ENCODE results near the gene COIL. TPM values are rescaled to one million over a fixed set of nuclear protein-coding genes. Genes with fewer than 3 reads are reported as not detected.
"Not testable (repeated sequence)": the region's sequence is repeated elsewhere in the genome, so short reads cannot be mapped to it uniquely, and the experiment has no call there.

The COIL gene
- total RNA-seq, 4 donors from 2014 or later = 6.3 to 9.7 (median 9.0) TPM

- no peaks in the 10 kb centered on the region for H3K9me3 ChIP-seq
- H3K27me3 ChIP-seq = no peaks in the 10 kb centered on the region
- no peak overlapping the region for H3K27ac ChIP-seq
- no peak overlapping the region for H3K4me3 ChIP-seq
- DNase-seq (no peak), ATAC-seq (no peak)
- no peaks in the 10 kb centered on the region for H3K4me1 ChIP-seq
- TF ChIP-seq CTCF (IDR thresholded peaks at IDR 0.05 in 4 of 5, conservative IDR thresholded peaks at IDR 0.05 in 1 of 5) (no peak), POLR2A (IDR thresholded peaks at IDR 0.05) (no peak)
- H3K36me3 ChIP-seq = peaks cover 0 to 87% of the 10 kb centered on the region in 2 donors
- in situ Hi-C loops (cut with MboI; ENCODE audit: low sequenced_read_pairs in 4 of 4) (no loop called here), intact Hi-C loops (cut with DNase I; ENCODE audit: low total_unique reads) (no loop called here)
Observed at GRCh38 chr17:56943505-56944125, 17.2 kb downstream of the COIL start.

DNA sequence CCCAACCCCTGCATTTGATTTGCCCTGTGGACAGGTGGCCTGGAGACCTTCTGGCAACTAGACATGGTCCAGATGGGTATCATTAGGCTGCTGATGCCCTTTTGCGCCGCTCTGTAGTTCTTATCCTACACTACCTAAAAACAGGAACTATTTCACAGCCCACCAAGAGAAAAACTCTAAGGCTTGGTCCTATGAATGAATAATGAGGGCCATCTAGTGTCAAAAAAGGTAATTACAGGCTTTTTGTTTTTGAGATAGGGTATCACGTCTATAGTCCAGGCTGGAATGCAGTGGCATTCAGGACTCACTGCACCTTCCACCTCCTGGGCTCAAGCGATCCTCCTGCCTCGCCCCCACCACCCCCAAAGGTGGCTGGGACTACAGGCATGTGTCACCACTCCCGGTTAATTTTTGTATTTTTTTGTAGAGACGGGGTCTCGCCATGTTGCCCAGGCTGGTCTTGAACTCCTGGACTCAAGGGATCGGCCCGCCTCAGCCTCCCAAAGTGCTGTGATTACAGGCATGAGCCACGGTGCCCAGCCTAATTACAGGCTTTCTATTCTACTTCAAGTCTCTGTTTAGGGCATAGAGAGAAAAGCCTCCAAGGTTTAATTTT is 20.9 kb downstream of the COIL start:
- intact Hi-C loops (cut with DNase I; ENCODE audit: low total_unique reads) = loop anchor here (1.0 kb wide), 3 partner anchors 26 to 121 kb away; partner anchors contain the start of gene TRIM25
- no peaks in the 10 kb centered on the region for H3K9me3 ChIP-seq
- DNase-seq (no peak), ATAC-seq (peak; percentile 49 to 59)
- no peaks in the 10 kb centered on the region for H3K4me1 ChIP-seq
- H3K27me3 ChIP-seq = no peaks in the 10 kb centered on the region
- no peak overlapping the region for H3K4me3 ChIP-seq
- H3K27ac ChIP-seq = no peak overlapping the region
- in situ Hi-C loops (cut with MboI; ENCODE audit: low sequenced_read_pairs in 4 of 4) = loop anchor here in 3 of 4 donors (5.0 to 10.0 kb wide), 2 partner anchors 123 to 125 kb away; no protein-coding TSS in a partner anchor
- peaks cover 0 to 72% of the 10 kb centered on the region in 2 donors for H3K36me3 ChIP-seq
- TF ChIP-seq POLR2A (IDR thresholded peaks at IDR 0.05) (no peak), CTCF (IDR thresholded peaks at IDR 0.05 in 4 of 5, conservative IDR thresholded peaks at IDR 0.05 in 1 of 5) (peak; percentile 57 to 71 (median 68))

- in situ Hi-C loops (cut with MboI; ENCODE audit: low sequenced_read_pairs in 4 of 4) = loop anchor here in 3 of 4 donors (5.0 to 10.0 kb wide), 2 partner anchors 121 to 123 kb away; no protein-coding TSS in a partner anchor
- H3K27me3 ChIP-seq; H3K9me3 ChIP-seq; H3K4me1 ChIP-seq; ATAC-seq; intact Hi-C loops (cut with DNase I; ENCODE audit: low total_unique reads); DNase-seq; H3K4me3 ChIP-seq: not testable (repeated sequence)
- Histone ChIP-seq H3K36me3 (peaks cover 0 to 68% of the 10 kb centered on the region in 2 donors), H3K27ac (peak overlapping the region; percentile 1 to 63 (median 49))
Observed at GRCh38 chr17:56938206-56938605, 22.6 kb downstream of the COIL start.

DNA sequence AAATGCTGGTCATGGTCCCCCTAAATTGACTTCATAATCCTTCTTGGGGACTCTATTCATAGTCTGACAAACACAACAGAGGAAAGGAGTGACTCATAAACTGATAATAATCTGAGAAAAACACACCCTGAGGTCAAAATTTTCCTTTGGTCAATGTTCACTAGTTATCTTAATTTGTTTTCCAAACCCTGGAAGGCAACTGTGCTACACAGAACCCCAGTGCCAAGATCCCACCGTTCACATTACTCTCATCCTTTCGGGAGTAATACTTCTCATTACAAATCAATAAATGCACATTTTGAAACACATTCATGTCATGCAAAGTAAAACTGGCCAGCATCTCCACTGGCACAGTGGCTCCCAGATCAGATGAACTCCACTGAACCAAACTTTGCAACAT is 23.2 kb downstream of the COIL start:
- H3K4me1 ChIP-seq = no peaks in the 10 kb centered on the region
- H3K36me3 ChIP-seq = peaks cover 0 to 65% of the 10 kb centered on the region in 2 donors
- DNase-seq = no peak
- no peaks in the 10 kb centered on the region for H3K27me3 ChIP-seq
- in situ Hi-C loops (cut with MboI; ENCODE audit: low sequenced_read_pairs in 4 of 4) (loop anchor here in 3 of 4 donors (5.0 to 10.0 kb wide), 2 partner anchors 120 to 123 kb away; no protein-coding TSS in a partner anchor), intact Hi-C loops (cut with DNase I; ENCODE audit: low total_unique reads) (no loop called here)
- ATAC-seq = no peak
- H3K4me3 ChIP-seq = no peak overlapping the region
- H3K27ac ChIP-seq = peak overlapping the region in 3 of 4 donors; percentile 47 to 63 (median 51)
- TF ChIP-seq CTCF (IDR thresholded peaks at IDR 0.05 in 4 of 5, conservative IDR thresholded peaks at IDR 0.05 in 1 of 5) (no peak), POLR2A (IDR thresholded peaks at IDR 0.05) (no peak)
- no peaks in the 10 kb centered on the region for H3K9me3 ChIP-seq

GRCh38 chr17:56936697-56937322 is 24.0 kb downstream of the COIL start:
- intact Hi-C loops (cut with DNase I; ENCODE audit: low total_unique reads) = no loop called here
- in situ Hi-C loops (cut with MboI; ENCODE audit: low sequenced_read_pairs in 4 of 4) = loop anchor here in 3 of 4 donors (5.0 to 10.0 kb wide), 2 partner anchors 120 to 122 kb away; no protein-coding TSS in a partner anchor
- peak overlapping the region; percentile 11 to 53 (median 46) for H3K27ac ChIP-seq

More at GRCh38 chr17:56936697-56937322, 24.0 kb downstream of the COIL start:
- TF ChIP-seq POLR2A (IDR thresholded peaks at IDR 0.05) (no peak), CTCF (IDR thresholded peaks at IDR 0.05 in 4 of 5, conservative IDR thresholded peaks at IDR 0.05 in 1 of 5) (no peak)
- Histone ChIP-seq H3K4me1 (no peaks in the 10 kb centered on the region), H3K4me3 (no peak overlapping the region), H3K36me3 (peaks cover 0 to 57% of the 10 kb centered on the region in 2 donors), H3K9me3 (no peaks in the 10 kb centered on the region), H3K27me3 (no peaks in the 10 kb centered on the region)
- DNase-seq (no peak), ATAC-seq (no peak)

Measured in gastrocnemius medialis (tissue), 4 donors.